IMR-90 (cell line): ENCODE measurements around the gene ARHGAP24. TPM values are rescaled to one million over a fixed set of nuclear protein-coding genes. Genes with fewer than 3 reads are reported as not detected.

ENCODE experiments used
- ATAC-seq: fragments of 200-7000 bp; cut with Tn5 transposase; 2 replicates; pipeline ENCODE4 v1.9.1; 2020; ENCODE audit warnings: low read depth, mild to moderate bottlenecking, moderate library complexity
- BruUV-seq: library from RNA; stranded (reverse); fragments of 400-500 nt; replicated peaks from 2 replicates; lab custom pipeline; 2021; lab: Mats Ljungman, UMichigan
- CTCF ChIA-PET: fragments of 300-600 bp; formaldehyde crosslinking; extraction: SDS; loops from one replicate; lab custom pipeline; 2021; ENCODE audit warnings: antibody characterized with exemption; lab: Yijun Ruan, JAX
- POLR2A ChIA-PET: fragments of 300-600 bp; sonication (Branson Sonifier 250); formaldehyde crosslinking; loops from one replicate; lab custom pipeline; 2022; ENCODE audit warnings: antibody characterized with exemption; ENCODE audit not compliant: unreplicated experiment; lab: Charles Lee
- DNase-seq: peaks from one replicate; pipeline ENCODE4 v3.0.0; 2013
- H2AFZ ChIP-seq: replicated peaks from 2 replicates; pipeline ENCODE3; 2013; ENCODE audit warnings: low read length, mild to moderate bottlenecking; ENCODE audit not compliant: poor library complexity
- H2AK5ac ChIP-seq: 2 replicates; pipeline ENCODE4 v1.6.1; 2013; ENCODE audit warnings: low read depth, low read length, inconsistent platforms
- H2AK9ac ChIP-seq: replicated peaks from 2 replicates; pipeline ENCODE3; 2013; ENCODE audit warnings: mild to moderate bottlenecking, low read depth, low read length, moderate library complexity; ENCODE audit not compliant: poor library complexity
- H2BK120ac ChIP-seq: 2 replicates; pipeline ENCODE4 v1.6.1; 2013; ENCODE audit warnings: low read depth, low read length, inconsistent platforms
- H2BK15ac ChIP-seq: 3 replicates; pipeline ENCODE4 v1.6.1; 2013; ENCODE audit warnings: low read depth, low read length, inconsistent platforms
- H2BK20ac ChIP-seq: 2 replicates; pipeline ENCODE4 v1.6.1; 2013; ENCODE audit warnings: low read depth, mild to moderate bottlenecking, inconsistent platforms, low read length, moderate library complexity
- H2BK5ac ChIP-seq: 2 replicates; pipeline ENCODE4 v1.6.1; 2013; ENCODE audit warnings: mild to moderate bottlenecking, low read depth, low read length, inconsistent platforms; ENCODE audit not compliant: poor library complexity, severe bottlenecking
- H3K14ac ChIP-seq: replicated peaks from 2 replicates; pipeline ENCODE4 v1.6.1; 2013; ENCODE audit warnings: low read depth, low read length, inconsistent platforms
- H3K18ac ChIP-seq: 2 replicates; pipeline ENCODE4 v1.6.1; 2013; ENCODE audit warnings: low read depth, low read length, control low read depth
- H3K23ac ChIP-seq: 2 replicates; pipeline ENCODE4 v1.6.1; 2013; ENCODE audit warnings: low read depth, low read length, inconsistent platforms
- H3K27ac ChIP-seq: 2 replicates; pipeline ENCODE4 v1.5.1; 2013; ENCODE audit warnings: mild to moderate bottlenecking, control low read depth, low read length; ENCODE audit not compliant: insufficient read depth
- H3K27me3 ChIP-seq: 2 replicates; pipeline ENCODE4 v1.6.1; 2013; ENCODE audit warnings: low read length; ENCODE audit not compliant: control insufficient read depth, insufficient read depth
- H3K36me3 ChIP-seq: 2 replicates; pipeline ENCODE4 v1.6.1; 2013; ENCODE audit warnings: low read length, mixed read lengths; ENCODE audit not compliant: control insufficient read depth, insufficient read depth
- H3K4ac ChIP-seq: 2 replicates; pipeline ENCODE4 v1.6.1; 2013; ENCODE audit warnings: low read depth, low read length, inconsistent platforms
- H3K4me1 ChIP-seq: 2 replicates; pipeline ENCODE4 v1.6.1; 2013; ENCODE audit warnings: low read length, mixed read lengths; ENCODE audit not compliant: control insufficient read depth, insufficient read depth
- H3K4me2 ChIP-seq: 2 replicates; pipeline ENCODE4 v1.6.1; 2013; ENCODE audit warnings: low read depth, mild to moderate bottlenecking, control low read depth, low read length, moderate library complexity
- H3K4me3 ChIP-seq: 2 replicates; pipeline ENCODE4 v1.5.1; 2013; ENCODE audit warnings: low read depth, mild to moderate bottlenecking, control low read depth, low read length, moderate library complexity; ENCODE audit not compliant: insufficient read depth
- H3K56ac ChIP-seq: 2 replicates; pipeline ENCODE4 v1.6.1; 2013; ENCODE audit warnings: low read length, inconsistent platforms; ENCODE audit not compliant: insufficient read depth; ENCODE audit errors: extremely low read depth
- H3K79me1 ChIP-seq, 2 experiments: 2 replicates each; pipeline ENCODE4 v1.6.1; 2013; ENCODE audit warnings: low read length in 2 of 2, inconsistent platforms in 1 of 2, low read depth in 1 of 2
- H3K9ac ChIP-seq: 2 replicates; pipeline ENCODE4 v1.6.1; 2013; ENCODE audit warnings: low read depth, low read length, control low read depth
- H3K9me1 ChIP-seq: 2 replicates; pipeline ENCODE4 v1.6.1; 2013; ENCODE audit warnings: low read length, inconsistent platforms; ENCODE audit not compliant: insufficient read depth
- H3K9me3 ChIP-seq: 2 replicates; pipeline ENCODE4 v1.6.1; 2013; ENCODE audit warnings: low read length; ENCODE audit not compliant: control insufficient read depth, insufficient read depth
- H4K20me1 ChIP-seq: 2 replicates; pipeline ENCODE4 v1.6.1; 2013; ENCODE audit warnings: low read length, inconsistent platforms; ENCODE audit not compliant: insufficient read depth
- H4K5ac ChIP-seq: 2 replicates; pipeline ENCODE4 v1.6.1; 2013; ENCODE audit warnings: mild to moderate bottlenecking, low read depth, low read length, control low read depth
- H4K8ac ChIP-seq, 2 experiments: 2 replicates each; pipeline ENCODE4 v1.6.1; 2013; ENCODE audit warnings: low read depth in 2 of 2, low read length in 2 of 2, control low read depth in 1 of 2, inconsistent platforms in 1 of 2
- H4K91ac ChIP-seq: 2 replicates; pipeline ENCODE4 v1.6.1; 2013; ENCODE audit warnings: low read depth, low read length, inconsistent platforms; ENCODE audit not compliant: insufficient read depth
- BHLHE40 ChIP-seq: fragments of 150-350 bp; IDR thresholded peaks from 2 replicates; pipeline ENCODE4 v1.6.1; 2016; ENCODE audit warnings: mild to moderate bottlenecking, low read depth, low read length
- CEBPB ChIP-seq: IDR thresholded peaks from 2 replicates; pipeline ENCODE4 v1.6.1; 2012; ENCODE audit warnings: low read depth, low read length, improper control_type of control experiment
- CHD1 ChIP-seq: IDR thresholded peaks from 2 replicates; pipeline ENCODE4 v1.6.1; 2012; ENCODE audit warnings: low read depth, low read length, improper control_type of control experiment
- FOS ChIP-seq: fragments of 150-350 bp; IDR thresholded peaks from 2 replicates; pipeline ENCODE4 v1.6.1; 2016; ENCODE audit warnings: low read depth, low read length
- MAFK ChIP-seq: IDR thresholded peaks from 2 replicates; pipeline ENCODE4 v1.6.1; 2012; ENCODE audit warnings: low read depth, low read length, improper control_type of control experiment
- MAZ ChIP-seq: IDR thresholded peaks from 2 replicates; pipeline ENCODE4 v1.6.1; 2012; ENCODE audit warnings: low read depth, mild to moderate bottlenecking, low read length, improper control_type of control experiment, moderate library complexity, borderline replicate concordance
- NFE2L2 ChIP-seq: fragments of 150-350 bp; IDR thresholded peaks from 2 replicates; pipeline ENCODE4 v1.6.1; 2016; ENCODE audit warnings: low read depth, mild to moderate bottlenecking, low read length
- POLR2A ChIP-seq: IDR thresholded peaks from 2 replicates; pipeline ENCODE4 v1.6.1; 2012; ENCODE audit warnings: mild to moderate bottlenecking, low read depth, low read length
- RAD21 ChIP-seq: IDR thresholded peaks from 2 replicates; pipeline ENCODE4 v1.6.1; 2012; ENCODE audit warnings: low read length, improper control_type of control experiment
- RCOR1 ChIP-seq: IDR thresholded peaks from 2 replicates; pipeline ENCODE4 v1.6.1; 2012; ENCODE audit warnings: mild to moderate bottlenecking, low read length, improper control_type of control experiment; ENCODE audit not compliant: insufficient replicate concordance
- RFX5 ChIP-seq: IDR thresholded peaks from 2 replicates; pipeline ENCODE4 v1.8.0; 2012; ENCODE audit warnings: low read depth, mild to moderate bottlenecking, low read length, moderate library complexity
- SMC3 ChIP-seq: fragments of 150-350 bp; IDR thresholded peaks from 2 replicates; pipeline ENCODE4 v1.6.1; 2016; ENCODE audit warnings: low read depth, mild to moderate bottlenecking, antibody characterized with exemption, low read length, moderate library complexity
- WGBS, 2 experiments: methylation state at CpG; one replicate each; pipeline versions ENCODE4 v1.1.5 to v1.1.7; 2013; ENCODE audit warnings: missing lambda C conversion rate in 2 of 2; ENCODE audit not compliant: insufficient read length in 1 of 2; ENCODE audit errors: extremely low coverage in 2 of 2; 5-methylcytosine and 5-hydroxymethylcytosine counted together
- dilution Hi-C: fragments of 300-500 bp; cut with HindIII; formaldehyde crosslinking; loops from one replicate; pipeline ENCODE4 v1.14.3; 2018; ENCODE audit warnings: low sequenced_read_pairs; ENCODE audit not compliant: unreplicated experiment
- in situ Hi-C: fragments of 300-500 bp; cut with MboI; formaldehyde crosslinking; loops from 3 replicates; pipeline ENCODE4 v1.14.3; 2019; ENCODE audit warnings: low sequenced_read_pairs, inconsistent platforms, mixed read lengths
- intact Hi-C: fragments of 100-400 bp; cut with micrococcal nuclease; formaldehyde crosslinking; loops from 2 replicates; pipeline ENCODE4 v1.10.0; 2022
- polyA plus RNA-seq, 3 experiments: library from polyadenylated mRNA; depleted of rRNA; stranded (reverse); fragments of >200 nt; gene quantifications; 2 replicates each; pipeline ENCODE4 v1.2.3, GENCODE V29; 2012; ENCODE audit warnings: low replicate concordance in 1 of 3
- total RNA-seq: library from RNA; depleted of rRNA; stranded (reverse); fragments of >200 nt; gene quantifications from 2 replicates; pipeline ENCODE4 v1.2.3, GENCODE V29; 2012
- TF ChIP-seq, protein P1 (sequence below): fragments of 150-350 bp; IDR thresholded peaks from 2 replicates; pipeline ENCODE4 v1.6.1; 2016; ENCODE audit warnings: low read depth, mild to moderate bottlenecking, low read length, moderate library complexity, borderline replicate concordance
- TF ChIP-seq, protein P2 (sequence below): conservative IDR thresholded peaks from 2 replicates; pipeline ENCODE4 v1.5.1; 2012; ENCODE audit warnings: mild to moderate bottlenecking, low read depth, low read length, improper control_type of control experiment
- TF ChIP-seq, protein P3 (sequence below): fragments of 150-350 bp; IDR thresholded peaks from 2 replicates; pipeline ENCODE4 v1.6.1; 2017; ENCODE audit warnings: mild to moderate bottlenecking, antibody characterized with exemption, low read length, low read depth

Gene ARHGAP24
- total and polyA plus RNA-seq, 2 of the 4 experiments (the other 2 are of a cell fraction): 11.9 to 24.0 TPM

DNA sequence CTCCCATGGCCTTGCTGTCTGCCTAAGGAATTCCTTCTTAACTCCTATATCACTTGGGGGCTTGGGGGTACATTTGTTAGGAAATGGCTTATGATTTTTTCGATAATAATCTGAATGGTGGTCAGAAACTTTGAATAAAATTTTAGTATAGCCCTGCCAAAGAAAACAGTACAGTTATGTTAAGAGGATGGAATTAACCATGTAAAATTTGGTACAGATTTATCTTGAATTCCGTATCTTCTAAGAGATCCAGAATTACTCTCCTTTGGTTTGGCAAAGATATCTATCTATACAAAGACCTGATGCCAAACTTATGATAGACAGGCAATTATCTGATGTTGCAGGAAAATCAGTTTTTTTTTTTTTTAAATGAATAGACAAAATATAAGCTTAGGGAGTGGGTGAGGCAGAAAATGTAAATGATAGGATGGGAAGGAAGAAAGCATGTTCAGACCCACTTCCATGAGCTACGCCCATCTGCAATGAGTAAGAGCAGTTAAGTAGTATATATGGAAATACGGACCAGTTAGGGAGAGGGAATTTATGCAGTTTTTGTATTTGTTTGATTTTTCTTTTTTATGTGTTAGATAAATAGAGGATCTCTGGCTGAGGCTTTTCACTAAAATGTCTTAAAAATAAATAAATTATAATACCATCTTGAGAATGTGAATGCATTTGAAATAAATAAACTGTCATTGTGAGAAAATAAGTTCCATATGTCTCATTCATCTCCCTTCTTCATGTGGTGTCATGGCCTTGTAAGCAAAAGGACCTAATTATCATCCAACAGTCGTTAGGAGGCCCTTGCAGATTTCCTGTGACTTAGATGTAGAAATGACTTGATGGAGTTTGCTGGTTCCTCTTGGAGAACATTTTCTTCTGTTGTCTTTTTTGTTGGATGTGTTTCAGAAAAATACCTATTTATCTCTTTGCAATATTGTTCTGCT is 389.6 kb downstream of the ARHGAP24 start:
- POLR2A ChIA-PET: no interaction called here
- Histone ChIP-seq H3K4me1 (peaks cover 5% of the 10 kb centered on the region; the same call in 1 of the 2 replicates), H2BK15ac (no peak overlapping the region), H3K9me3 (no peaks in the 10 kb centered on the region), H4K20me1 (peaks cover 3% of the 10 kb centered on the region; the same call in 1 of the 2 replicates), H3K4me3 (no peak overlapping the region), H3K9me1 (peaks cover 4% of the 10 kb centered on the region), H2AK5ac (no peak overlapping the region), H4K91ac (no peak overlapping the region), H3K79me1 (peaks cover 12 to 49% of the 10 kb centered on the region in 2 experiments; a peak in 3 of 4 replicates), H4K5ac (no peak overlapping the region), H2AFZ (no peak overlapping the region), H2AK9ac (no peak overlapping the region), H4K8ac (no peak overlapping the region), H3K36me3 (no peaks in the 10 kb centered on the region), H3K18ac (no peak overlapping the region), H3K14ac (no peak overlapping the region), H3K4me2 (no peak overlapping the region), H3K56ac (no peak overlapping the region), H3K27me3 (no peaks in the 10 kb centered on the region), H2BK5ac (no peak overlapping the region), H3K23ac (no peak overlapping the region), H2BK20ac (no peak overlapping the region), H3K9ac (no peak overlapping the region), H2BK120ac (no peak overlapping the region), H3K27ac (no peak overlapping the region), H3K4ac (no peak overlapping the region)
- no peak for ATAC-seq
- WGBS, 2 experiments: no CpG with 5 or more reads among the region's 5 CpGs
- no TSS peak for BruUV-seq
- in situ Hi-C loops (no loop called here), intact Hi-C loops (no loop called here), dilution Hi-C loops (no loop called here)
- no peak for DNase-seq
- CTCF ChIA-PET: no interaction called here
- TF ChIP-seq BHLHE40: no peak
- TF ChIP-seq MAZ: no peak
- TF ChIP-seq RCOR1: no peak
- no peak for TF ChIP-seq RFX5
- no peak for TF ChIP-seq CHD1
- no peak for TF ChIP-seq SMC3
- no peak for TF ChIP-seq RAD21
- no peak for TF ChIP-seq POLR2A
- TF ChIP-seq, protein P1, sequence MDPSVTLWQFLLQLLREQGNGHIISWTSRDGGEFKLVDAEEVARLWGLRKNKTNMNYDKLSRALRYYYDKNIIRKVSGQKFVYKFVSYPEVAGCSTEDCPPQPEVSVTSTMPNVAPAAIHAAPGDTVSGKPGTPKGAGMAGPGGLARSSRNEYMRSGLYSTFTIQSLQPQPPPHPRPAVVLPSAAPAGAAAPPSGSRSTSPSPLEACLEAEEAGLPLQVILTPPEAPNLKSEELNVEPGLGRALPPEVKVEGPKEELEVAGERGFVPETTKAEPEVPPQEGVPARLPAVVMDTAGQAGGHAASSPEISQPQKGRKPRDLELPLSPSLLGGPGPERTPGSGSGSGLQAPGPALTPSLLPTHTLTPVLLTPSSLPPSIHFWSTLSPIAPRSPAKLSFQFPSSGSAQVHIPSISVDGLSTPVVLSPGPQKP: no peak
- no peak for TF ChIP-seq MAFK
- no peak for TF ChIP-seq CEBPB
- no peak for TF ChIP-seq NFE2L2
- TF ChIP-seq, protein P2, sequence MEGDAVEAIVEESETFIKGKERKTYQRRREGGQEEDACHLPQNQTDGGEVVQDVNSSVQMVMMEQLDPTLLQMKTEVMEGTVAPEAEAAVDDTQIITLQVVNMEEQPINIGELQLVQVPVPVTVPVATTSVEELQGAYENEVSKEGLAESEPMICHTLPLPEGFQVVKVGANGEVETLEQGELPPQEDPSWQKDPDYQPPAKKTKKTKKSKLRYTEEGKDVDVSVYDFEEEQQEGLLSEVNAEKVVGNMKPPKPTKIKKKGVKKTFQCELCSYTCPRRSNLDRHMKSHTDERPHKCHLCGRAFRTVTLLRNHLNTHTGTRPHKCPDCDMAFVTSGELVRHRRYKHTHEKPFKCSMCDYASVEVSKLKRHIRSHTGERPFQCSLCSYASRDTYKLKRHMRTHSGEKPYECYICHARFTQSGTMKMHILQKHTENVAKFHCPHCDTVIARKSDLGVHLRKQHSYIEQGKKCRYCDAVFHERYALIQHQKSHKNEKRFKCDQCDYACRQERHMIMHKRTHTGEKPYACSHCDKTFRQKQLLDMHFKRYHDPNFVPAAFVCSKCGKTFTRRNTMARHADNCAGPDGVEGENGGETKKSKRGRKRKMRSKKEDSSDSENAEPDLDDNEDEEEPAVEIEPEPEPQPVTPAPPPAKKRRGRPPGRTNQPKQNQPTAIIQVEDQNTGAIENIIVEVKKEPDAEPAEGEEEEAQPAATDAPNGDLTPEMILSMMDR: no peak
- no peak for TF ChIP-seq FOS
- TF ChIP-seq, protein P3, sequence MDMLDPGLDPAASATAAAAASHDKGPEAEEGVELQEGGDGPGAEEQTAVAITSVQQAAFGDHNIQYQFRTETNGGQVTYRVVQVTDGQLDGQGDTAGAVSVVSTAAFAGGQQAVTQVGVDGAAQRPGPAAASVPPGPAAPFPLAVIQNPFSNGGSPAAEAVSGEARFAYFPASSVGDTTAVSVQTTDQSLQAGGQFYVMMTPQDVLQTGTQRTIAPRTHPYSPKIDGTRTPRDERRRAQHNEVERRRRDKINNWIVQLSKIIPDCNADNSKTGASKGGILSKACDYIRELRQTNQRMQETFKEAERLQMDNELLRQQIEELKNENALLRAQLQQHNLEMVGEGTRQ: no peak
